HG02970 (cell line): ENCODE data around the gene DGKB.
A peak's percentile ranks its signal among the peaks of the same experiment; 100 is the strongest.
"Not testable (repeated sequence)": the region's sequence is repeated elsewhere in the genome, so short reads cannot be mapped to it uniquely, and the experiment has no call there.

Source experiments
- ATAC-seq: cut with Tn5 transposase; IDR thresholded peaks from one replicate; pipeline ENCODE4 v1.9.1; 2021; ENCODE audit warnings: mild to moderate bottlenecking, moderate library complexity, moderate number of reproducible peaks; ENCODE audit not compliant: unreplicated experiment, low FRiP score

Gene DGKB

GRCh38 chr7:14497390-14497789, 405.2 kb downstream of the DGKB start:
- no peak for ATAC-seq

- no peak for ATAC-seq
Observed at GRCh38 chr7:14495633-14496032, 406.9 kb downstream of the DGKB start.

GRCh38 chr7:14487701-14488395, 414.7 kb downstream of the DGKB start:
- ATAC-seq, result no peak

GRCh38 chr7:14483663-14484062, 418.9 kb downstream of the DGKB start:
- ATAC-seq, result no peak

- ATAC-seq, result no peak
Observed at GRCh38 chr7:14480281-14480680, 422.3 kb downstream of the DGKB start.

- ATAC-seq, result no peak
Observed at GRCh38 chr7:14478834-14479510, 423.6 kb downstream of the DGKB start.

DNA sequence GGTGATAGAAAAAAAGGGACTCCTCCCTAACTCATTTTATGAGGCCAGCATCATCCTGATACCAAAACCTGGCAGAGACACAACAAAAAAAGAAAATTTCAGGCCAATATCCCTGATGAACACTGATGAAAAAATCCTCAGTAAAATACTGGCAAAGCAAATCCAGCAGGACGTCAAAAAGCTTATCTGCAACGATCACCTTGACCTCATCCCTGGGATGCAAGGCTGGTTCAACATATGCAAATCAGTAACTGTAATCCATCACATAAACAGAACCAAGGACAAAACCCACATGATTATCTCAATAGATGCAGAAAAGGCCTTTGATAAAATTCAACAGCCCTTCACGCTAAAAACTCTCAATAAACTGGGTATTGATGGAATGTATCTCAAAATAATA, 440.8 kb downstream of the DGKB start:
- not testable (repeated sequence) for ATAC-seq

GRCh38 chr7:14458846-14459245, 443.7 kb downstream of the DGKB start:
- ATAC-seq, result not testable (repeated sequence)

GRCh38 chr7:14457568-14458453, 444.7 kb downstream of the DGKB start:
- no peak for ATAC-seq

GRCh38 chr7:14449291-14449690, 453.3 kb downstream of the DGKB start:
- ATAC-seq, result no peak

- ATAC-seq, result peak; percentile 71
Observed at GRCh38 chr7:14446829-14447228, 455.7 kb downstream of the DGKB start.

- no peak for ATAC-seq
Observed at GRCh38 chr7:14446219-14446618, 456.3 kb downstream of the DGKB start.

DNA sequence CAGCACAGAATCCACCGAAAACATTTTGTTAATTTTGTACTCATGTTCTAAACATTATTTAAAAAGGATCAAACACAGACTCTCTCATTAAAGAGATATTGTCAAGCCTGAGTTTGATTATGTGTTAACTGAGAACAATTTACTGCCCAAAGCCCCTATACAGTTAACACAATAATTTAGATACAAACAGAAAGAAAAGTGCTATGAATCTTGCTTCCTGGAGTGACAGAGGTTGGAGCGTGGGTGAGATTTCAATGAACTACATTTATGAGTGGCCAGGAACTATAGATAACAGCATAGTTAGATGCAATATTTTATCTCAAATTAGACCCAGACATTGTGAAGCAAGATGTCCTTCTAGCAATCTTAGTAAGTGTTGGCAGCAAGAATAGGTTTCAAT, 464.2 kb downstream of the DGKB start:
- ATAC-seq, result no peak

DNA sequence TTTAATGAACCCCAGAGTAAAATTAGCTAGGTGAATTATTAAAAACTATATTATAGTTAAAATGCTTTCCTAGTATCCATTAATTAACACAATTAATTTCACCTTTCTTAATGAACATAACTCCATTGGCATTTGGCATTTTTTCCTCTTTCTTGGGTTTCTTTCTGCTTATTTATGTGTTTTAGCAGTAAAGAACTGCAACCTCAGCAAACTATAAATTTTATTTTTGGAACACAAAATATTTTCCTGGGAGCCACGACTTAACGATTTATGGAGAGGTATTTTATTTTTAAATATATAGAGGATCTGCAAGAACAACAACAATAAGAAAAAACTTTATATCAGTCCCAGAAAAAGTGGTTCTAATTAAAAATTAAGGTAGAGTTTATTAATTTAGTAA, 465.7 kb downstream of the DGKB start:
- ATAC-seq, result no peak

GRCh38 chr7:14432924-14433323, 469.6 kb downstream of the DGKB start:
- no peak for ATAC-seq

DNA sequence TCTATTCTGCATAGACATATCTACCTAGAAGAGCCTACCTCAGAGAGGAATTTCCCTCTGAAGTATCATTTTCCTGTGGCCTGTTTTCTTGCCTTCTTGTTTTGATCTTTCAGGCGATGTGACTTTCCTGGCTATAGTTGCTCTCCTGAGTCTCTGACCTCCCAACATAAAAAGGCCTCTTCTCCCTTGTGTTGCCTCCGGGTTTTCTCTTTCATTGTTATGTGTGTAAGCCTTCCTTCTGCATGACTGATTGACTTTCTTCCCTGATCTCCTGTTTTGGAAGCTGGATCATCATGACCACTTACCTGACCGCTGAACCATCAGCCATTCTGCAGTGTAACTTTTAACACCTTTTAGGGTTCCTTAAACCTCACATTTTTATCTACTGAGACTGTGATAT, 471.6 kb downstream of the DGKB start:
- ATAC-seq, result no peak

DNA sequence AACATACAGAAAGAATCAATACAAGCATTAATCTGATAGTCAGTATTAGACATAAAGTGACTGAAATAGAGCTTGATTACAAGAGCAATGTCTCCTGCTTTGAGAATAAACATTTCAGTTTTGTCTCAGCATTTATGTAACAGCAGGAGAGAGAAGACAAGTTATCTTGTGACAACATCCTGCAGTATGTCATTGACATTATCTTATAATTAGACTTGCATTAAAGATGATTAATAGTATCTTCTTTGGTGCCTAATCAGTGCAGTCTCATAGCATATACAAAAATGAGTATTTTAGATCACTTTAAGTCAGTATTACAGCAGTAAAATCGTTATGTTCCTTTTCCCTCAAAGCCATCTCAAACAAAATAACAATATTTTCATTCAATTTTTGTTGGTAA, 477.0 kb downstream of the DGKB start:
- ATAC-seq, result no peak

- ATAC-seq, result no peak
Observed at GRCh38 chr7:14424675-14425074, 477.9 kb downstream of the DGKB start.

DNA sequence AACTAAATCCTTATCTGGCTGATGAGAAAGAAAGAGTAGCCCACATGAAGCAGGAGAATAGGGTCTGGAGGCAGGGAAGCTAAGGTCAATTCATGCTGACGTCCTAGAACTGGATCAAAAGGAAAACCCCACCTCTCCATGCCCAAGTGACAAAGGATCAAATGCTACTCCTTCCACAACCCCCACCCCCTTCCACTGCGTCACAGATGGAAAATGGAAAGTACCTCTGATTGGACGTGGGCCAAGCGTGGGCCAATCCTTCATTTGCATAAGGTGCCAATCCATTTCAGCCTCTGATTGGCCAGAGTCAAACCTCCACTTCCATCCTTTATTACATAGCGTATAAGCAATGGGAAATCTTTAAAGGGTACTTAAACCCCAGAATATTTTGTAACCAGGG, 481.8 kb downstream of the DGKB start:
- no peak for ATAC-seq

DNA sequence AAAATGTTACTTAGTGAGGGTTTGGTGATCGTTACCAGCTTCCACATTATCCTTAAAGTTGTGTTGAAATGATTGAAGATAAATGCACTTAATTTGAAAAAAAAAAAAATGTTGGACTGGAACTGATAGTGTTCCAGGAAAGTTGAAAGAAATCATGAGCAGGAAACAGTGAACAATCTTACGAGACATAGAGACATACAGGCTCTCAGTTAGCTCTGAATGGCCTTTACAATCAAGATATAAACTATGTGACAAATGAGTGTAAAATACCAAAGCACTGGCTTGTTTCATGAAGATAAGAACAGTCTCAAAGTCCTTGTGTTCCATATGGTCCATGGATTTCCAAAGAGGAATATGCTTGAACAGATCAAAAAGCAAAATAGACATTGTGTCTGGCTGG, 483.0 kb downstream of the DGKB start:
- ATAC-seq, result no peak

GRCh38 chr7:14418633-14419032, 483.9 kb downstream of the DGKB start:
- ATAC-seq, result no peak
